Left lobe of liver (tissue), 2 donors: ENCODE results near the gene VSTM2L. TPM values are rescaled to one million over a fixed set of nuclear protein-coding genes. Genes with fewer than 3 reads are reported as not detected.

Experiments
- ATAC-seq: fragments of 200-7000 bp; cut with Tn5 transposase; one replicate; pipeline ENCODE4 v1.9.1; 2020; ENCODE audit warnings: mild to moderate bottlenecking, moderate library complexity
- DNase-seq: peaks from one replicate; pipeline ENCODE4 v3.0.0-alpha.2; 2020; ENCODE audit warnings: low spot score
- total RNA-seq: library from RNA; stranded (reverse); gene quantifications from one replicate; pipeline ENCODE4 v1.2.1, GENCODE V29; 2021
- donor health status: DM: no; HTN: no; CAD: no; lungs with moderate emphysema.
- donor health status: DM: no; HTN: yes; CAD: no.

The VSTM2L gene
- total RNA-seq, 1 donor from 2014 or later: 4.4 TPM

- DNase-seq (no peak), ATAC-seq (no peak)
Observed at GRCh38 chr20:37915434-37915787, 12.5 kb downstream of the VSTM2L start.

- ATAC-seq (peak; percentile 59), DNase-seq (no peak)
Observed at GRCh38 chr20:37915800-37916570, 13.1 kb downstream of the VSTM2L start.

- DNase-seq: no peak
Observed at GRCh38 chr20:37917461-37917860, 14.5 kb downstream of the VSTM2L start.

GRCh38 chr20:37918035-37918434, 15.1 kb downstream of the VSTM2L start:
- DNase-seq (no peak), ATAC-seq (no peak)

More at GRCh38 chr20:37917461-37917860, 14.5 kb downstream of the VSTM2L start:
- no peak for ATAC-seq

GRCh38 chr20:37919389-37920040, 16.6 kb downstream of the VSTM2L start:
- DNase-seq: no peak
- ATAC-seq: no peak

GRCh38 chr20:37920270-37920669, 17.3 kb downstream of the VSTM2L start:
- ATAC-seq (no peak), DNase-seq (no peak)

- DNase-seq (no peak), ATAC-seq (no peak)
Observed at GRCh38 chr20:37920679-37921322, 17.9 kb downstream of the VSTM2L start.

GRCh38 chr20:37921341-37921929, 18.5 kb downstream of the VSTM2L start:
- no peak for DNase-seq
- no peak for ATAC-seq

GRCh38 chr20:37922016-37922415, 19.1 kb downstream of the VSTM2L start:
- DNase-seq (no peak), ATAC-seq (no peak)

- ATAC-seq: peak; percentile 93
Observed at GRCh38 chr20:37925265-37926165, 22.6 kb downstream of the VSTM2L start.

GRCh38 chr20:37926612-37927011, 23.7 kb downstream of the VSTM2L start:
- no peak for ATAC-seq
- DNase-seq: no peak

More at GRCh38 chr20:37925265-37926165, 22.6 kb downstream of the VSTM2L start:
- DNase-seq: peak; percentile 68

- DNase-seq (no peak), ATAC-seq (no peak)
Observed at GRCh38 chr20:37927410-37928095, 24.6 kb downstream of the VSTM2L start.

- DNase-seq: no peak
Observed at GRCh38 chr20:37928996-37929682, 26.2 kb downstream of the VSTM2L start.

GRCh38 chr20:37929683-37930014, 26.7 kb downstream of the VSTM2L start:
- DNase-seq: no peak
- no peak for ATAC-seq

More at GRCh38 chr20:37928996-37929682, 26.2 kb downstream of the VSTM2L start:
- ATAC-seq: no peak

- ATAC-seq (no peak), DNase-seq (no peak)
Observed at GRCh38 chr20:37931153-37931922, 28.4 kb downstream of the VSTM2L start.

- ATAC-seq: no peak
- DNase-seq: no peak
Observed at GRCh38 chr20:37932074-37932473, 29.1 kb downstream of the VSTM2L start.

GRCh38 chr20:37932919-37933318, 30.0 kb downstream of the VSTM2L start:
- ATAC-seq (no peak), DNase-seq (no peak)

- ATAC-seq: peak; percentile 76
- peak; percentile 64 for DNase-seq
Observed at GRCh38 chr20:37933786-37934633, 31.1 kb downstream of the VSTM2L start.
